NCI-H82 (cell line): Measurements from ENCODE around the gene LYSMD3.

Source experiments
- DNase-seq: peaks from one replicate; lab custom pipeline; 2025; lab: John Stamatoyannopoulos, UW

Gene LYSMD3

GRCh38 chr5:90547072-90547536 lies 17.7 kb upstream of the LYSMD3 start:
- DNase-seq, result peak; percentile 63

- DNase-seq, result no peak
Measured at GRCh38 chr5:90546216-90546837, 16.9 kb upstream of the LYSMD3 start.

- no peak for DNase-seq
Measured at GRCh38 chr5:90545511-90545910, 16.1 kb upstream of the LYSMD3 start.

DNA sequence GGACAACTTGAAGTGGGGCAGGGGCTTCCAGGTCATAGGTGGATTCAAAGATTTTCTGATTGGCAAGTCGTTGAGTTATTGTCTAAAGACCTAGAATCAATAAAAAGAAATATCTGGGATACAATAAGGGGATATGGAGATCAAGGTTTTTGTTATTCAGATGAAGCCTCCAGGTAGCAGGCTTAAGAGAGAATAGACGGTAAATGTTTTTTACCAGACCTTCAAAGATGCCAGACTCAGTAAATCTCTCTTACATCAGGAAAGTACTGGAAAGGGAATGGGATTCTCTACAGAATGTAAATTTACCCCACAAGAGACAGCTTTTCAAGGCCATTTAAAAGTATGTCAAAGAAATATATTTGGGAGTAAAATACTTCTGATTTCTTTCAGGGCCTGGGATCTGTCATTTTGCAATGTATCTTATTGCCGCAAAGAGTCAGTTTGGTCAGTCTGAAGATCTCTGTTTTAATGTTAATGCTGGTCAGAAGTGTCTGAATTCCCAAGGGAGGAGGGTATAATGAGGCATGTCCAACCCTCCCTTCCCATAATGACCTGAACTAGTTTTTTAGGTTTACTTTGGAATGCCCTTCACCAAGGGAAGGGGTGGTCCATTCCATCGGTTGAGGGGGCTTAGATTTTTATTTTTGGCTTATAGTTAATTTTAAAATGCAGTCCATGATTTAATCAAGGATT lies 13.6 kb upstream of the LYSMD3 start:
- DNase-seq, result no peak

DNA sequence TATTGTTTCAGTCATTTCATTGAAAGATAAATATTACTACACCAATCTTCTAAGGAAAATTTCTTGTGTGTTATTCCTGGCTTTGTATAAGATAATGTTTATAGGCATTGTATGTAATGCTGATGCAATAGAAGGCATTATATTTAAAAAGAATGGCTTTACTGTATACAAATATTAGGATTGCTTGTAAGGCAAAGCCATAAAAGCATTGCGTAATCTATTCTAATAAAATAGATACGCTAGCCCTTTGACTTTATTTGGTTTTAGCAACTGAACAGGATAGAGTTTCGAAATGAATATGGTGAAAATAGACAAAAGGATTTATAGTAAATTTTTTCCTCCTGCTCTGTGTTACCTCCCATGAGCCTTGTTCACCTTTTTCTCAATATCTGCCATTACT lies 5.5 kb upstream of the LYSMD3 start:
- DNase-seq, result no peak

GRCh38 chr5:90533794-90534193 lies 4.4 kb upstream of the LYSMD3 start:
- DNase-seq, result no peak

DNA sequence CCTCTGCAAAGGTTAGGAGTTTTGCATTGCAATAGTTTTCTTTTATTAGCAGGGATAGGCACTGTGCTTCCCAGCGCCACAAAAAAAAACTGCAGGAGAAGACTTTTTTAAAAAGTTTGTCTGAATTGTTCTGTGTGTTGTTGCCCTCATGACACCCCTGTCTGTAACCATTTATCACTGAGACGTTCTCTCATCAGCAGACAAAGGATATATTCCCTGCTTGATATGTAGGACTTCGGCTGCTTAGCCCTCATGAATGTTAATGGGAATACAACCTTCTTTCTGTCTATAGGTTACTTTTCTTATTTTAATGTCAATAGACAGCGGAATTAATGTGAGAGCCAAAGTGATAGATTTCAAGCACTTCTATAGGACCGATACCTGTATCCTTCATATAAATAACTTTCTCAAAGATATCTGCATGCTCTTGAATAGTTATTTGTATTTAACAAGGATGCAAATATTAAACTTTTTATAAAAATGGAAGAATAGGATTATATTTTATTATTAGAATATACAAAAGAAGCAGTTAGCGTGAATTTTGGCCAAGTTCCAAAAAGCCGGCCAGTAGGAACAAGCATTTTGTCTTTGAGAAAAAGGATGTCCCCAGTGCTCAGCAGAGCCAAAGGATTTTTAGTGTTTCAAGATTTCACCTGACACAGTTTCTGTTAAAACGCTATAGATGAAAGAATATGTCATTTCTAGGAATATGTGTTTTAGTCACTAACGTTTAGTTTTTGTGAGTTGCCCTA lies 1.5 kb upstream of the LYSMD3 start:
- no peak for DNase-seq

DNA sequence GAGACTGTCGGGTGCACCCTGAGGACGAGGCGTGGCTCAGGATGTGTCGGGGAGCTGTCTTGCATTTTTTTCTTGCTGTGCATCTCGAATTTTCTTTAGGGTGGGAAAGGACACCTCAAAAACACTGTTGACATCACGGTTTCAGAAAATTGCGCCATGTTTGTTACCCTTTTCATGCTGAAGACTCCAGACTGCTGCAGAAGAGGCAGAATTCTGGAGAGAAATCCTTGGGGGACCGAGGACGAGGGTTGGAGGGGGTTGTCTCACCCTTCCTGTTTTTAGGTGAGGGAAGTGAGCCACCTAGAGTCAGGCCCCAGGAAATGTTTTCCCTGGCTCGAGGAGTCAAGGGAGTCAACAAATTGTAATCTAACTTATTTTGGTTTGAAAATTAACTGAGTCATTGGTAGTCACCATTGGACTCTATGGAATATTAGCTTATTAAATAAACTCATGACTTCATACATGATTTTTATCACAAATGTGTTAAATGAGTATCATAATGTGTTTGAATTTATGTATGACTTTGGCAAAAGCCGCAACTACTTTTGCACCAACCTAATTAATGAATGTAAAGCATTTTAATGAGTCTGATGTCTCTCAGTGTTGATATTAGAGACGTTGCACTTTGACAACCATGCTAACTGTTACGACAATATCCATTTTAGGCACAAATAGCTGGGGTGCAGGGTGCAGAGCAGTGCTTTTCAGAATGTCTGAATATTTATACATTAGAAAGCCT lies 724 bp upstream of the LYSMD3 start:
- DNase-seq, result peak; percentile 83

- DNase-seq, result peak; percentile 37
Measured at GRCh38 chr5:90528601-90529193, 687 bp downstream of the LYSMD3 start.

GRCh38 chr5:90519081-90519480 lies 10.3 kb downstream of the LYSMD3 start:
- DNase-seq, result no peak

DNA sequence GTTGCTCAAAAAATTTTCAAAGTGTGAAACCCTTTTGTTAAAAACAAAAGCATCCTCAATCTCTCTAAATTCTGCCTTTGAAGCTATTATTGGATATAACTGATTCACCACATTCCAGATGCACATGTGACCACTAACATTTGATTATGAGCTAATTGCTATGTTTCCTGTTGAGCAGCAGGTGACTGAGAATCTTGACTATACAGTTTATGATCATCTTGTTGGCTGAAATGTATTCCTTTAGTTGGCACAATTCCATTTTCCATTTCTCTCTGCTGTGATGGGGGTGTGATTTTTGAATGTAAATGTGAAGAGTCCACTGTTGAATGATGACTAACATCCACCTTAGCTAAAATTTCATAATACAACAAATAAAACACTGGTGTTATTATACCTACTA lies 10.7 kb downstream of the LYSMD3 start:
- no peak for DNase-seq

DNA sequence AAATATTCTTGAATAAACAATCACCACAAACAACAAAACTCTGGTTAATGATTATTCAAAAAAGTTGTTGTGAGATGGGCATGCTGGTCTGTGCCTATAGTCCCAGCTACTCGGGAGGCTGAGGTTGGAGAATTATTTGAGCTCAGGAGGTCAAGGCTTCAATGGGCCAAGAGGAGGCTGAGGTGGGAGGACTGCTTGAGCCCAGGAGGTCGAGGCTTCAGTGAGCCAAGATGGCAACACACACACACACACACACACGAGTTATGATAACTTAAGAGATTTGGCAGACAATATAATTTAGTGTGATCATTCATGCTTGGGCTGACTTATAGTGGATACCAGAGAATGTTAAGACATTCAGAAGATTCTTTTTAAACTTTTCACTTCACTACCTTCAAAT lies 14.9 kb downstream of the LYSMD3 start:
- DNase-seq, result no peak

DNA sequence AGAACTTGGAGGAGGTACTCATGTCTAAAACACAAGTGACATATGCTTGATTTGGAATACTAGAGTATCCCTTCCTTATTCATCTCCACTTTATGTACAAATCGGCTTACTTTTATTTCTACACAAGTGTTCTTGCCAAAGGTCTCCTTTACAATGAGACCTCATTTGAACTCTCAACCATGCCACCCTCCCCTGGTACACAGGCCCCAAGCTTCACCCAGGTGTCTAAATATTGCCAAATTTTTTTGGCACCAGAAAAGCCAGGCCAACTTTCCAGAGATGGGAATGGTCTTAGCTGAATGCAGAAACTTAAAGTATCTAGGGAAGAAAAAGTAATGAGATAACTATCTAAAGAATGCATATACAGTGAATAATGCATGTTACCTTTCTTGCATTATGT lies 18.9 kb downstream of the LYSMD3 start:
- DNase-seq, result no peak

DNA sequence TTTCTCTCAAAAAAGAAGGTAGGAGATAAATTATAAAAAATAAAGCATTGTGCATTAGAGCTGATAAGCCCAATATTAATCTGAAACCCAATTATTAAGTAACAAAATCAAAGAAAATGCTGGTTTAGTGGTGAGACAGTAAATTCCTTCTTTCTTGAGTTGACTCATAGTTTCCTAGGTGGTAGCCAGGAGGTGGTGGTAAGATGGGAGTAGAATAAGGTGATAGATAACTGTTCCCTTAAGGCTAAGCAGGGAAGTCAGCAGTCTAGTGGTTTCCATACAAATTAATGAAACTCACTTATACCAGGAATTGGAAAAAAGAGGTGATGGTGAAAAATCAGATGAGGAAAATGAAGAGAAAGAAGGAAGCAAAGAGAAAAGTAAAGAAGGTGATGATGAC lies 23.2 kb downstream of the LYSMD3 start:
- no peak for DNase-seq

- no peak for DNase-seq
Measured at GRCh38 chr5:90504743-90505142, 24.6 kb downstream of the LYSMD3 start.

GRCh38 chr5:90503596-90503995 lies 25.8 kb downstream of the LYSMD3 start:
- DNase-seq, result no peak

GRCh38 chr5:90495146-90495545 lies 34.2 kb downstream of the LYSMD3 start:
- no peak for DNase-seq

DNA sequence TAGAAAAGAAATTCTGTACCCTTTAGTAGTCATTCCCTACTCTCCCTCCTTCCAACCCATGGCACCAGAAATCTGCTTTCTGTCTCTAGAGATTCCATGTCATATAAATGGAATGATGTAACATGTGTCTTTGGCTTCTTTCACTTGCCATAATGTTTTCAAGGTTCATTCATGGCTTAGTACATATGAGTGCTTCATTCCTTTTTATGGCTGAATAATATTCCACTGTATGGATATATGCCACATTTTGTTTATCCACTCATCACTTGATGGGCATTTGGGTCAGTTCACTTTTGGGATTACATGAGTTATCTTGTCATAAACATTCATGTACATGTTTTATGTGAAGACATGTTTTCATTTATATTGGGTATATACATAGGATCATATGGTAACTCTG lies 35.3 kb downstream of the LYSMD3 start:
- DNase-seq, result no peak

DNA sequence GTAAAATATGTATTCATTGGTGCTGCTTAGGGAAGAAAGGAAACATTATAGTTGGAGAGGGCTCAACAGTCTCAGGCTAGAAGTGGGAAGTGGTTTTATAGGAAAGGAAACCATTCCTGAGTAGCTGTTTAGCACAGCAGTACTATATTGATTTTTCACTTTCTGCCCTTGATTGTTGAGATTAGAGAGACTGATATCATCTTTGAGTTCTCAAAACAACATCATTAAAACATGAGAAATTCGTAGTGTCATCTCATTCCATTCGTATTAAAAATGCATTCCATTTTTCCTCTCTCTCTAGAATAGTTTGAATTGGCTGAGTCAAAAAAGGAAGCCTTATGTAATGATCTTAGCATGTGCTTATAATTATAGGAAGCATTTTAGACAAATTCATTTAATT lies 40.6 kb downstream of the LYSMD3 start:
- DNase-seq, result no peak

- DNase-seq, result no peak
Measured at GRCh38 chr5:90484540-90484939, 44.8 kb downstream of the LYSMD3 start.

GRCh38 chr5:90483206-90483605 lies 46.2 kb downstream of the LYSMD3 start:
- DNase-seq, result no peak

- no peak for DNase-seq
Measured at GRCh38 chr5:90480699-90481098, 48.7 kb downstream of the LYSMD3 start.
